Measurements from ENCODE around the gene UQCC5. TPM values are rescaled to one million over a fixed set of nuclear protein-coding genes. Genes with fewer than 3 reads are reported as not detected.

Gene UQCC5
- total RNA-seq, 1 experiment from 2014 or later: 45.8 TPM

GRCh38 chr3:52546111-52546901 is 9.9 kb downstream of the UQCC5 start:
- Mint-ChIP-seq H3K27ac (no peak overlapping the region), H3K4me3 (no peak overlapping the region), H3K4me1 (peaks cover 0 to under 1% of the 10 kb centered on the region in 2 experiments; a peak in 1 of 4 replicates), H3K36me3 (ENCODE audit: insufficient read depth in 1 of 3, low read depth in 3 of 3) (peaks cover 9 to 46% (median 20%) of the 10 kb centered on the region in 3 experiments; a peak in 6 of 7 replicates), H3K27me3 (ENCODE audit: low read depth) (no peaks in the 10 kb centered on the region), H3K9me3 (no peaks in the 10 kb centered on the region)
- WGBS (ENCODE audit: extremely low coverage, insufficient read length, low lambda C conversion rate): no CpG with 5 or more reads among the region's 3 CpGs
- Histone ChIP-seq H2AFZ (ENCODE audit: low read length) (no peak overlapping the region), H4K8ac (replicated peaks; ENCODE audit: insufficient read length, low read depth, low read length) (no peak overlapping the region), H3K23ac (ENCODE audit: insufficient read length, low read depth, low read length) (no peak overlapping the region), H2BK12ac (ENCODE audit: insufficient read length, low read depth, low read length) (no peak overlapping the region), H3K18ac (ENCODE audit: insufficient read length, low read depth, low read length) (no peak overlapping the region), H4K91ac (ENCODE audit: insufficient read length, low read depth, low read length) (no peak overlapping the region), H3K9me3 (ENCODE audit: control insufficient read depth, low read depth, low read length) (no peaks in the 10 kb centered on the region), H3K4me2 (ENCODE audit: insufficient read depth, insufficient read length, low read length) (no peak overlapping the region), H3K23me2 (ENCODE audit: insufficient read length, low read depth, low read length, poor library complexity, severe bottlenecking) (no peaks in the 10 kb centered on the region), H2BK120ac (ENCODE audit: low read depth, low read length, poor library complexity, severe bottlenecking) (no peak overlapping the region), H3K56ac (ENCODE audit: insufficient read length, low read depth, low read length) (no peak overlapping the region), H4K20me1 (ENCODE audit: control insufficient read depth, insufficient read depth, insufficient read length) (no peaks in the 10 kb centered on the region), H3K4ac (ENCODE audit: low read depth, low read length) (no peak overlapping the region), H3K9ac (ENCODE audit: extremely low read depth, insufficient read length, low read length) (no peak overlapping the region), H2BK5ac (ENCODE audit: insufficient read length, low read length) (no peak overlapping the region), H3K14ac (ENCODE audit: insufficient read depth, low read length) (no peak overlapping the region), H2BK15ac (ENCODE audit: low read depth, low read length) (no peak overlapping the region), H3K79me1 (ENCODE audit: insufficient read depth, low read depth, low read length, poor library complexity, severe bottlenecking) (no peaks in the 10 kb centered on the region), H2BK20ac (ENCODE audit: low read depth, low read length, poor library complexity, severe bottlenecking) (no peak overlapping the region), H3K27ac (ENCODE audit: insufficient read length, low read depth, low read length) (no peak overlapping the region), H3K4me1 (ENCODE audit: insufficient read depth, low read length) (no peaks in the 10 kb centered on the region), H3K27me3 (ENCODE audit: insufficient read depth, low read length) (no peaks in the 10 kb centered on the region), H3T11ph (ENCODE audit: low read length) (no peak overlapping the region), H3K79me2 (ENCODE audit: insufficient read depth, low read length) (no peaks in the 10 kb centered on the region), H2AK5ac (ENCODE audit: insufficient read length, low read length) (no peak overlapping the region), H4K5ac (ENCODE audit: insufficient read length, low read depth, low read length) (no peak overlapping the region)
- TF ChIP-seq CTCF (conservative IDR thresholded peaks at IDR 0.05): no peak
- DNase-seq: no peak

Measured in H9 (cell line).